Uterus (tissue), 4 donors: ENCODE results near the gene GNG12. TPM values are rescaled to one million over a fixed set of nuclear protein-coding genes. Genes with fewer than 3 reads are reported as not detected.
A peak's percentile ranks its signal among the peaks of the same experiment; 100 is the strongest.
"Not testable (repeated sequence)": the region's sequence is repeated elsewhere in the genome, so short reads cannot be mapped to it uniquely, and the experiment has no call there.

ENCODE experiments used
- DNase-seq, 2 donors: peaks; one replicate each; pipeline ENCODE4 v3.0.0-alpha.2; 2019 to 2020
- H3K27ac ChIP-seq, 2 donors: fragments of 200-600 bp; sonication (generic); 1 replicate in 1 of 2; 2 replicates in 1 of 2; pipeline ENCODE4 v1.5.1; 2016 to 2018
- H3K27me3 ChIP-seq, 2 donors: fragments of 200-600 bp; sonication (generic); one replicate each; pipeline ENCODE4 v1.5.1; 2018 to 2019; ENCODE audit warnings: control low read depth in 1 of 2
- H3K36me3 ChIP-seq, 2 donors: fragments of 200-600 bp; sonication (generic); one replicate each; pipeline ENCODE4 v1.5.1; 2019; ENCODE audit warnings: control low read depth in 1 of 2
- H3K4me1 ChIP-seq, 2 donors: fragments of 200-600 bp; sonication (generic); one replicate each; pipeline ENCODE4 v1.5.1; 2018 to 2019; ENCODE audit warnings: control low read depth in 1 of 2
- H3K4me3 ChIP-seq, 2 donors: fragments of 200-600 bp; sonication (generic); 1 replicate in 1 of 2; 2 replicates in 1 of 2; pipeline ENCODE4 v1.5.1; 2018 to 2019; ENCODE audit warnings: mild to moderate bottlenecking in 1 of 2
- H3K9me3 ChIP-seq, 2 donors: fragments of 200-600 bp; sonication (generic); one replicate each; pipeline ENCODE4 v1.5.1; 2019; ENCODE audit warnings: control low read depth in 1 of 2
- CTCF ChIP-seq, 4 experiments: fragments of 200-600 bp in 2 of 4; fragments of 450-650 bp in 2 of 4; sonication (generic) in 2 of 4; IDR thresholded peaks; one replicate each; pipeline ENCODE4 v1.5.1; 2016 to 2019; ENCODE audit warnings: antibody characterized with exemption in 4 of 4, mild to moderate bottlenecking in 2 of 4, moderate library complexity in 1 of 4
- POLR2A ChIP-seq, 2 donors: fragments of 450-650 bp; IDR thresholded peaks; one replicate each; pipeline ENCODE4 v1.6.1; 2016; ENCODE audit warnings: antibody characterized with exemption in 2 of 2, mild to moderate bottlenecking in 1 of 2, moderate library complexity in 1 of 2
- intact Hi-C: fragments of 100-400 bp; cut with DNase I; formaldehyde crosslinking; loops from one replicate; pipeline ENCODE4 v1.15.1; 2023; ENCODE audit warnings: low total_unique reads
- total RNA-seq, 4 donors: library from RNA; depleted of rRNA in 3 of 4; stranded (reverse); fragments of >200 nt in 3 of 4; gene quantifications; one replicate each; pipeline versions ENCODE4 v1.1.0 to v1.2.4, GENCODE V29; 2014 to 2023
- donor health status: DM: yes; HTN: yes; CAD: no.

GNG12 gene
- total RNA-seq, 4 donors from 2014 or later = 45.3 to 179 (median 120) TPM

GRCh38 chr1:67673468-67674201 is 159.6 kb downstream of the GNG12 start:
- intact Hi-C loops = no loop called here
- no peak for TF ChIP-seq CTCF (IDR thresholded peaks at IDR 0.05)
- TF ChIP-seq POLR2A (IDR thresholded peaks at IDR 0.05) = no peak

DNA sequence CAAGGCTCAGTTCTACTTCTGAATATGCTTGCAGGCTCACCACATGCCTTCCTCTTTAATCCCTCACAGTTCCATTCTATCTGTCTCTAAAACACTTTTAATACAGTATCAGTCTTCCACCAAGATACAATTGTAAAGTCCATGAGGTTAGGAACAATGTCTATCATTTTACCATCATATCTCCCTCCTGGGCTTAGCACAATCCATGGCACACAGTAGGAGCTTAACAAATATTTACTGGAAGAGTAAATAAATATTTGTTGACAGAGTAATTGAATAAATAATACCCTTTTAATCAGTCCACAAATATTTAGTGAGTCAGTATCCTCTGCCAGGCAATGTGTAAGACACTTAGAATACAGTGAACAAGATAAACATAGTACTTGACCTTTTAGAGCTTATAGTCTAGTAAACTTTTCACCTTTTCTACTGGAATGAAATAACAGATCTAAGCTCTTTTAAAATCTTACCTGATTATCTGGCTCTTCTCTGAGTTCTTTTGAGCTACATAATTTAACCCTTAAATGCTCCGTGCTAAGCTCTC is 160.9 kb downstream of the GNG12 start:
- intact Hi-C loops = no loop called here
- no peak for DNase-seq
- no peak for TF ChIP-seq POLR2A (IDR thresholded peaks at IDR 0.05)
- no peak for TF ChIP-seq CTCF (IDR thresholded peaks at IDR 0.05)
- H3K9me3 ChIP-seq = no peaks in the 10 kb centered on the region
- no peaks in the 10 kb centered on the region for H3K36me3 ChIP-seq
- H3K4me1 ChIP-seq = peaks cover 0 to 8% of the 10 kb centered on the region in 2 donors
- H3K4me3 ChIP-seq = no peak overlapping the region
- H3K27me3 ChIP-seq = no peaks in the 10 kb centered on the region
- no peak overlapping the region for H3K27ac ChIP-seq

More at GRCh38 chr1:67673468-67674201, 159.6 kb downstream of the GNG12 start:
- no peak overlapping the region for H3K4me3 ChIP-seq
- H3K9me3 ChIP-seq = no peaks in the 10 kb centered on the region
- no peak for DNase-seq
- H3K4me1 ChIP-seq = peaks cover 0 to 8% of the 10 kb centered on the region in 2 donors
- no peaks in the 10 kb centered on the region for H3K36me3 ChIP-seq
- H3K27me3 ChIP-seq = no peaks in the 10 kb centered on the region
- peak overlapping the region; percentile 55 to 62 for H3K27ac ChIP-seq

- Histone ChIP-seq H3K9me3 (no peaks in the 10 kb centered on the region), H3K36me3 (no peaks in the 10 kb centered on the region), H3K27ac (no peak overlapping the region), H3K4me1 (no peaks in the 10 kb centered on the region), H3K27me3 (no peaks in the 10 kb centered on the region), H3K4me3 (no peak overlapping the region)
- DNase-seq = no peak
- TF ChIP-seq POLR2A (IDR thresholded peaks at IDR 0.05) (no peak), CTCF (IDR thresholded peaks at IDR 0.05) (no peak)
- intact Hi-C loops = no loop called here
Observed at GRCh38 chr1:67668660-67669059, 164.6 kb downstream of the GNG12 start.

GRCh38 chr1:67666636-67667035 is 166.6 kb downstream of the GNG12 start:
- TF ChIP-seq POLR2A (IDR thresholded peaks at IDR 0.05) (no peak), CTCF (IDR thresholded peaks at IDR 0.05) (no peak)
- Histone ChIP-seq H3K4me1 (no peaks in the 10 kb centered on the region), H3K9me3 (no peaks in the 10 kb centered on the region), H3K27me3 (no peaks in the 10 kb centered on the region), H3K36me3 (no peaks in the 10 kb centered on the region), H3K4me3 (no peak overlapping the region), H3K27ac (no peak overlapping the region)
- no peak for DNase-seq
- intact Hi-C loops = no loop called here

DNA sequence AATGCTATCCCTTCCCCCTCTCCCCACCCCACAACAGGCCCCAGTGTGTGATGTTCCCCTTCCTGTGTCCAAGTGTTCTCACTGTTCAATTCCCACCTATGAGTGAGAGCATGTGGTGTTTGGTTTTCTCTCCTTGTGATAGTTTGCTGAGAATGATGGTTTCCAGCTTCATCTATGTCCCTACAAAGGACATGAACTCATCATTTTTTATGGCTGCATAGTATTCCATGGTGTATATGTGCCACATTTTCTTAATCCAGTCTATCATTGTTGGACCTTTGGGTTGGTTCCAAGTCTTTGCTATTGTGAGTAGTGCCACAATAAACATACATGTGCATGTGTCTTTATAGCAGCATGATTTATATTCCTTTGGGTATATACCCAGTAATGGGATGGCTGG is 168.0 kb downstream of the GNG12 start:
- H3K27ac ChIP-seq, DNase-seq, H3K36me3 ChIP-seq, H3K9me3 ChIP-seq, H3K4me1 ChIP-seq, H3K27me3 ChIP-seq, intact Hi-C loops, H3K4me3 ChIP-seq: not testable (repeated sequence)
